ENCODE data around the gene WDTC1.
A peak's percentile ranks its signal among the peaks of the same experiment; 100 is the strongest.

WDTC1 gene

GRCh38 chr1:27322569-27323240, 88.3 kb downstream of the WDTC1 start:
- no peak for TF ChIP-seq CTCF (IDR thresholded peaks at IDR 0.05; ENCODE audit: low read depth, low read length, missing control alignments)
- H3K4me3 ChIP-seq (replicated peaks; ENCODE audit: low read depth, low read length), result peak overlapping the region; percentile 99
- no peak for DNase-seq (ENCODE audit: extremely low read depth, low read depth)

- no peak for DNase-seq (ENCODE audit: extremely low read depth, low read depth)
- no peak for TF ChIP-seq CTCF (IDR thresholded peaks at IDR 0.05; ENCODE audit: low read depth, low read length, missing control alignments)
- no peak overlapping the region for H3K4me3 ChIP-seq (replicated peaks; ENCODE audit: low read depth, low read length)
These were observed 90.9 kb downstream of the WDTC1 start for GRCh38 chr1:27325286-27325685.

- no peak for DNase-seq (ENCODE audit: extremely low read depth, low read depth)
- no peak for TF ChIP-seq CTCF (IDR thresholded peaks at IDR 0.05; ENCODE audit: low read depth, low read length, missing control alignments)
- H3K4me3 ChIP-seq (replicated peaks; ENCODE audit: low read depth, low read length), result no peak overlapping the region
These were observed 93.5 kb downstream of the WDTC1 start for GRCh38 chr1:27327964-27328363.

GRCh38 chr1:27330786-27331185, 96.4 kb downstream of the WDTC1 start:
- H3K4me3 ChIP-seq (replicated peaks; ENCODE audit: low read depth, low read length), result no peak overlapping the region
- TF ChIP-seq CTCF (IDR thresholded peaks at IDR 0.05; ENCODE audit: low read depth, low read length, missing control alignments), result no peak
- DNase-seq (ENCODE audit: extremely low read depth, low read depth), result no peak

- no peak for TF ChIP-seq CTCF (IDR thresholded peaks at IDR 0.05; ENCODE audit: low read depth, low read length, missing control alignments)
- no peak overlapping the region for H3K4me3 ChIP-seq (replicated peaks; ENCODE audit: low read depth, low read length)
- no peak for DNase-seq (ENCODE audit: extremely low read depth, low read depth)
These were observed 97.0 kb downstream of the WDTC1 start for GRCh38 chr1:27331426-27331825.

GRCh38 chr1:27331922-27332321, 97.5 kb downstream of the WDTC1 start:
- no peak for DNase-seq (ENCODE audit: extremely low read depth, low read depth)
- no peak for TF ChIP-seq CTCF (IDR thresholded peaks at IDR 0.05; ENCODE audit: low read depth, low read length, missing control alignments)

More at GRCh38 chr1:27331922-27332321, 97.5 kb downstream of the WDTC1 start:
- no peak overlapping the region for H3K4me3 ChIP-seq (replicated peaks; ENCODE audit: low read depth, low read length)
